HAP-1 (cell line): ENCODE results near the gene CAPN14.

Source experiments
- DNase-seq, 2 experiments: peaks; one replicate each; pipeline ENCODE4 v3.0.0-alpha.2; 2016 to 2020; ENCODE audit warnings: low spot score in 2 of 2
- H3K27me3 ChIP-seq: fragments of 250-450 bp; sonication (Bioruptor Pico); 2 replicates; pipeline ENCODE4 v1.5.1; 2020; ENCODE audit warnings: low read depth, mild to moderate bottlenecking, moderate library complexity
- H3K36me3 ChIP-seq: fragments of 250-450 bp; sonication (Bioruptor Pico); replicated peaks from 2 replicates; pipeline ENCODE4 v1.5.1; 2020; ENCODE audit warnings: mild to moderate bottlenecking
- H3K4me1 ChIP-seq: fragments of 250-450 bp; sonication (Bioruptor Pico); 2 replicates; pipeline ENCODE4 v1.5.1; 2020; ENCODE audit warnings: mild to moderate bottlenecking
- H3K4me3 ChIP-seq: fragments of 250-450 bp; sonication (Bioruptor Pico); 2 replicates; pipeline ENCODE4 v1.5.1; 2020; ENCODE audit warnings: mild to moderate bottlenecking, moderate library complexity
- H3K9me3 ChIP-seq: fragments of 250-450 bp; sonication (Bioruptor Pico); 2 replicates; pipeline ENCODE4 v1.5.1; 2020; ENCODE audit warnings: mild to moderate bottlenecking, moderate library complexity
- in situ Hi-C: fragments of 300-500 bp; cut with MboI; formaldehyde crosslinking; loops from 3 replicates; pipeline ENCODE4 v1.14.3; 2020; ENCODE audit warnings: low sequenced_read_pairs, inconsistent platforms, mixed read lengths

The CAPN14 gene

DNA sequence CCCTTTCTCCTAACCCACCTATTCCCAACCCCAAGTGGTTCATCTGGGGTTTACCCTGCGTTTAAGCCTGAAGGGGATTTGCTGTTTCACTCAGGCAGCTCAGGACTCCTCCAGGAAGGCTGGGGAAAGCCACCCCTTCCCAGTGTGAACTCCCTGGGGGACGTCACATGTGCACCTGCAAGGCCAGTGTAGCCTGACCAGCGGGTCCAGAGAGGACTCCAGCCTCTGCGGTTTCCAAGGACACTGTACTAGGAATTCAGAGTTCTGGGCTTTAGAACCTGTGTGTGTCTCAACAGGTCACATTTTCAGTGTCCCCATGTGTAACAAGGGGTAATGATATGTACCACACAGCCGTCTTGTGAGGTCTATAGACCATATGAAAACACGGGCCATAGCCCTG lies 34.5 kb upstream of the CAPN14 start:
- H3K4me3 ChIP-seq: no peak overlapping the region
- H3K9me3 ChIP-seq: no peaks in the 10 kb centered on the region
- H3K36me3 ChIP-seq: no peaks in the 10 kb centered on the region
- in situ Hi-C loops: no loop called here
- H3K27me3 ChIP-seq: no peaks in the 10 kb centered on the region
- H3K4me1 ChIP-seq: no peaks in the 10 kb centered on the region
- no peak for DNase-seq

DNA sequence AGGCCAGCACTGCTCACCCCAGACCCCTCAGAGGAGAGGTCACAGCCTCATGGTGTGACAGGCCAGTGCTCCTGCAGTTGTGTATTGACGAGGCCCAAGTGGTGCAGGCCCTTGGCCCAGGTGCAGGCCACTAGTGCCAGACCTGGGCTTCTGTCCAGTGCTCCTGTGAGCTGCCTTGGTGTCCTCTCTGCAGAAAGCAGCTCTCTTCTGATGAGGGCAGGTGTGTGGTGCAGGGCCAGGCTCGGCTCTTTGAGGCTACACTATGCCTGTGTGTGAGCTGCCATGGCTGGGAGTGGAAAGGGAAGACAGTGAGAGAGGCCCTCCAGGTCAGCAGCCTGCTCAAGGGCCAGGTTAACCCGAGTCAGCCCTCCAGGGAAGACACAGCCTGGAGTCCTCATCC lies 33.7 kb upstream of the CAPN14 start:
- DNase-seq: no peak
- Histone ChIP-seq H3K9me3 (no peaks in the 10 kb centered on the region), H3K4me1 (no peaks in the 10 kb centered on the region), H3K36me3 (no peaks in the 10 kb centered on the region), H3K4me3 (no peak overlapping the region), H3K27me3 (no peaks in the 10 kb centered on the region)
- in situ Hi-C loops: no loop called here

DNA sequence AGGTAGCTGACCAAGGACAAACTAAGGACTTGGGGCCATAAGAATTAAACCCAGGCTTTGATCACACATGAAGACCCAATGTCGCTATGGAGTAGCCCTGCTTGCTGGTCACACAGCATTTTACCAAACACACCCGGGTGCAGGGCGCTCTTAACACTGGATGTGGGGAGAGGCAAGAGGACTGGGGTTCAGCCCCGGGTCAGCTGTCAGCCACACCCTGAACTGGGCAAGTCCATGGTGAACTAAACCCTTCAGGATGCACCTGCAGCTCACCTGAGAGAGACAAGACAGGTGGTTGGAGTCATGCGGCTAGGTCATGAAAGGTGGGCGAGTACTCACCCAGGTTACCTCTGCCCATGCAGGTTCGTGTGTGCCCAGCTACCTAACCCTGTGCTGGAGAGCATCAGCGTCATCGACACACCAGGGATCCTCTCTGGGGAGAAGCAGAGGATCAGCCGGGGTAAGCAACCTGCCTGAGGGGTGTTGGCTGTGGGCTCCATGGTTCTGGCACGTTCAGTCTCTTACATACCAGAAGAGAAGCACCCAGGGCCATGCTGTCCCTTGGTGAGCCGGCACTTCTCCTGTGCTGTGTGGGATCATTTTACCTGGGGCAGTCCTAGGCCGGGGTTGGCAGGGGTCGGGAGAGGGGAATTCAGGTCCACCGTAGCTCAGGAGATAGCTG lies 31.8 kb upstream of the CAPN14 start:
- no peaks in the 10 kb centered on the region for H3K9me3 ChIP-seq
- in situ Hi-C loops: no loop called here
- H3K36me3 ChIP-seq: no peaks in the 10 kb centered on the region
- H3K27me3 ChIP-seq: no peaks in the 10 kb centered on the region
- no peak for DNase-seq
- H3K4me1 ChIP-seq: no peaks in the 10 kb centered on the region
- H3K4me3 ChIP-seq: no peak overlapping the region

DNA sequence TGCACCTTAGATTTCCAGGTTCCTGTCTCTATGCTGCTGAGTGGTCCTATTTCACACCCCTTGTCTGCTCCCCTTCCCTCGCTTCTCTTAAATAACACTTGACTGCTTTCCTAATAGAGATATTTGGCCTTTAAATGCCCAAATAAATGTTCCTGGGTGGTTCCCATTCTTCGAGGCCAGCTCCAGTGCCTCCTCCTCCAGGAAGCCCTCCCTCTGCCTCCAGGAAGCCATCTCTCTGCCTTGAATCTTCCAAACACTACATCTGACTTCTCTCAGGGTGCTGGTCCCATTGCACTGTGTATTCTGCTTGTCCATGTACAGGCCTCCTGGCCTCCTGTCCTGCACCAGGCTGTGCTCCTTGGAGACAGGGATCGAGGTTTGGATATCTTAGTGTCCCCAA lies 30.8 kb upstream of the CAPN14 start:
- no peaks in the 10 kb centered on the region for H3K36me3 ChIP-seq
- in situ Hi-C loops: no loop called here
- no peaks in the 10 kb centered on the region for H3K9me3 ChIP-seq
- no peaks in the 10 kb centered on the region for H3K4me1 ChIP-seq
- H3K27me3 ChIP-seq: no peaks in the 10 kb centered on the region
- no peak for DNase-seq
- H3K4me3 ChIP-seq: no peak overlapping the region

DNA sequence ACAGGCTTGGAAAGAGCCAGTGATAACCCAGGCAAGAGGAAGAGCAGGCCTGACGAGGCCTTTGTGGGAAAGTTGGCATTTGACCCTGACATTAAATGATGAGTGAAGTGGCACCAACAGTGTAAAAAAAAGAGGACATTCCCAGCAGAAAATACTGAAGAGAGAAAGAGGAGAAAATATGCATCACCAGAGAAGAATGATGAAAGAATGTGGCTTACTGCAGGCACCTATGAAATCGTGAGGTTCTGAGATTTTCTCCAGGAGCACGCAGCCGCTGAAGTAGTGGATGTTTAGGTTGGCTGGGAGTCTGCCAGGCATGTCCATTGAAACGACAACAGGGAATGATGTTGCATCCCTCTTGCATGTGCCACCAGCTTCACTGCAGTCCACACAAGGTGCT lies 30.4 kb upstream of the CAPN14 start:
- H3K36me3 ChIP-seq: no peaks in the 10 kb centered on the region
- no peaks in the 10 kb centered on the region for H3K27me3 ChIP-seq
- H3K9me3 ChIP-seq: no peaks in the 10 kb centered on the region
- no peak for DNase-seq
- in situ Hi-C loops: no loop called here
- H3K4me1 ChIP-seq: no peaks in the 10 kb centered on the region
- no peak overlapping the region for H3K4me3 ChIP-seq

DNA sequence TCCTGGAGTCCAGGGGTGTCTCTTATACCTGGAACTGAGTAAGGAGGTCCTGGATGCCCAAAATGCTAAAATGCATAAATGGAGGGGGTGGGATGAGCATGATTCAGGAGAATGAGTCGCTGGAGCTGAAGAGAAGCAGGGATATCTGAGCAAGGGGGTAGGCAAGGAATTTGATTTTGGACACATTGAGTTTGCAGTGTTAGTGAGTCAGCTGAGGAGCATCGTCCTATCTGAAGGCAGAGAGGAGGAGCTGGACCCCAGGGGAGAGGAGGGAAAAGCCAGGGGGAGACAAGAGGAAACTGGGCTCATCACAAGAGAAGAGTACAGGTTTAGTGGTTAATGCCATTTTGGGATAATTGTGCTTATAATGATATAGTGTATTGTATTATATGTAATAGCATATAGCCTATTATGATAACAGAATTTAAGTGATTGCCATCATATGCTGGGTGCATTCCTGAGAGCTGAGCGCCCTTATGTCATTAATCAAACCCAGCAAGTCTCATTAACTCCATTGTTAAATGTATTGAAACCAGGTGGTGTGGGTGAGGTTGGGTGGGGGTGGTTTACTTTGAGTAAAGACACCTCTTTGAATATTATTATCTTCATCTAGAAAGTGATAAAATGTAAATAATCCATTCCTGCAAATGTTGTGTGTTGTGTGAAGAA lies 29.0 kb upstream of the CAPN14 start:
- no peaks in the 10 kb centered on the region for H3K36me3 ChIP-seq

DNA sequence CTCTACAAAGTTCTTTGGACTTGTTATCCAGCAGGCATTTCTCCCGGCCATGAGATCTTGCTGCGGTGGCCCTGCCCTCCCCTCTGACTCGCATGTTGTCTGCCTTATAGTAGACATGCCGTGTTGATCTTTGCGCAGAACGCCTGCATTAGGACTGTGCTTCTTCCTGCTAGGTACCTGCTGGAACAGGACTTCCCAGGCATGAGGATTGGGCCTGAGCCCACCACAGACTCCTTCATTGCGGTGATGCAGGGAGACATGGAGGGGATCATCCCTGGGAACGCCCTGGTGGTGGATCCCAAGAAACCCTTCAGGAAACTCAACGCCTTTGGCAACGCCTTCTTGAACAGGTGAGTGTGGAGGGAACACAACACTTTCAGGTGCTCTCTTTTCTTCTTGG lies 26.8 kb upstream of the CAPN14 start:
- Histone ChIP-seq H3K36me3 (no peaks in the 10 kb centered on the region), H3K4me3 (no peak overlapping the region), H3K4me1 (no peaks in the 10 kb centered on the region), H3K27me3 (no peaks in the 10 kb centered on the region), H3K9me3 (no peaks in the 10 kb centered on the region)
- DNase-seq: no peak
- in situ Hi-C loops: no loop called here

More for the DNA sequence above, 29.0 kb upstream of the CAPN14 start:
- no peak for DNase-seq
- in situ Hi-C loops: no loop called here
- H3K4me1 ChIP-seq: no peaks in the 10 kb centered on the region
- H3K27me3 ChIP-seq: no peaks in the 10 kb centered on the region
- no peaks in the 10 kb centered on the region for H3K9me3 ChIP-seq
- H3K4me3 ChIP-seq: no peak overlapping the region

DNA sequence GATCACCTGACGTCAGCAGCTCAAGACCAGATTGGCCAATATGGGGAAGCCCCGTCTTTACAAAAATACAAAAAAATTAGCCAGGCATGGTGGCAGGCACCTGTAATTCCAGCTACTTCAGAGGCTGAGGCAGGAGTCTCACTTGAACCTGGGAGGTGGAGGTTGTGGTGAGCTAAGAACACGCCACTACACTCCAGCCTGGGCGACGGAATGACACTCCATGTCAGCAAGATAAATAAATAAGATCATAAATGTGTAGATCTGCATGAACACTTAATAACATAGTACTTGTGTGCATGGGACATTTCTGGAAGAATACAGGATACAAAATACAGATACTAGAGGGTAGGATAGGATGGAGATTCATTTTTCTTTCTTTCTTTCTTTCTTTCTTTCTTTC lies 25.7 kb upstream of the CAPN14 start:
- H3K4me1 ChIP-seq: no peaks in the 10 kb centered on the region
- H3K27me3 ChIP-seq: no peaks in the 10 kb centered on the region
- no peak for DNase-seq
- in situ Hi-C loops: no loop called here
- H3K4me3 ChIP-seq: no peak overlapping the region
- H3K36me3 ChIP-seq: no peaks in the 10 kb centered on the region
- H3K9me3 ChIP-seq: no peaks in the 10 kb centered on the region

DNA sequence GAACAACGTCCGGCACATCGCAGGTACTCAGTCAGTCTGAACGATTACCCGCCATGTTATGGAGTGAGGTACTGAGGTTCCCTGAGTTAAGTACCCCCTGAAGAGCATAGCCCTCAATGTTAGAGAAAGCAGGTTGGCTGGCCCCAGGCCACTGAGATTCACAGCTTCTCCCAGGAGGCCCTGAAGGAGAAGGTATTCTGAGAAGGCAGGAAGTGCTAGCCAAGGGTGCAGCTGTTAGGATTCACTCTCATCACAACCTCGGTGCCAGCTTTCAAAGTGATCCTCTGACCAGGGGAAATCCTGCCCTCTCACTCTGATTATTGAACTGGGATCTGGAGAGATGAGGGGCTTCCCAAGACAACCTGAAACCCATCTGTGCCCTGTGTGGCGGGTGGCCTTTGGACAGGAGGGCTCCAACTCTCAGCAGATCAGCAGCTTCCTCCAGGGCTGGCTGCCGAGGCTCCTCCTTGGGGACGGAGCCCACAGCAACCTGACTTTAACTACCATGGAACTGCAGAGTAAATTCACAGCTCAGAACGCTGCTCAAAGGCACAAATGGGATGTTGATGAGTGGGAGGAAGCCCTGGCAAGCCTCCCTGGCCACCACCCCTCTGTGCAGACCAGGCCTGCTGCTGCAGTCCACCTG lies 24.4 kb upstream of the CAPN14 start:
- in situ Hi-C loops: no loop called here
- Histone ChIP-seq H3K36me3 (no peaks in the 10 kb centered on the region), H3K9me3 (no peaks in the 10 kb centered on the region), H3K4me1 (no peaks in the 10 kb centered on the region), H3K27me3 (no peaks in the 10 kb centered on the region), H3K4me3 (no peak overlapping the region)
- no peak for DNase-seq

DNA sequence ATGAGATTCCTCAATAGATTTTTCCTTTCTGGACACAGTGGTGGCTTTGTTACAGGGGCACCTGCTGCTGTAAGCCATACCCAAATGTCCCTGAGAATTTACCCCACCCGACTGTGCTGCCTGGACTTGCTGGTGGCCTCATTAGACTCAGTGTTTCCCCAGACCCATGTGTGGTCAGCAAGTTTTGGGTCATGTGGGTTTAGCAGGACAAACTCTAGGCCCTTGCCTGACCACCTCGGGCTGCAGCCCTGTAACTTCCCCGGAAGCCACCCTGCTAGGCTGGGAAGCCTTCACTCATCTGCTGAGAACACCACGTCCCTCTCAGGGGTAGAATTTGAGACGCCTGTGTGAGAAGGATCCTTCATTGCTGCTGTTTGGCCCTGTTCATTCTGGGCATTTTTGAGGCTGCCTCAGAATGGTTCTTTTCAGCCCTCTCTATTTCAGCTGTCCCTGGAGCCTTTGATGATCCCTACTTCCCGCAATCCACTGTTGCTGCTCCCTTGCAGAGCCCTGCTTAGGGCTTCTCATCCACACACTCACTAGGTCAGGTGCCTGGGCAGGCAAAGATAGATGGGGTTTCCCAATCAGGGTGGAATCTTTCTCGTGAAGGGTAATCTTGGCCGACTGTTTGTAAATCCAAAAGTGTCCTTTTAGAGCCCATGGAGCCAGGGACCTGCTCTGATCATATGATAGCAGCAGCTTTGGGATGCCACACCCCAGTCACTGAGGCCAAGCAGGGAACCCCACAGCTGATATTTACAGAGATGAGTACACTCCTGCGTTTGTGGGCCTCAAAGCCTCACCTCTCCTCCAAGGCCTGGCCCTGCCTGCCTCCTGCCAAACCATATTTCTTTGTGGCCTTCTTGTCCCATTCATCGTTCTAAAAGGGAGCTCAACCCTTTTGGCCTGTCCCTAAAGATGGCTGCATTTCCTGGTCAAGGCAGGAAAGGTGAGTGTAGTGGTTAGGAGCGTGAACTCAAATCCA lies 23.4 kb upstream of the CAPN14 start:
- Histone ChIP-seq H3K4me3 (no peak overlapping the region), H3K4me1 (no peaks in the 10 kb centered on the region), H3K27me3 (no peaks in the 10 kb centered on the region), H3K36me3 (no peaks in the 10 kb centered on the region), H3K9me3 (no peaks in the 10 kb centered on the region)
- in situ Hi-C loops: no loop called here
- DNase-seq: no peak

DNA sequence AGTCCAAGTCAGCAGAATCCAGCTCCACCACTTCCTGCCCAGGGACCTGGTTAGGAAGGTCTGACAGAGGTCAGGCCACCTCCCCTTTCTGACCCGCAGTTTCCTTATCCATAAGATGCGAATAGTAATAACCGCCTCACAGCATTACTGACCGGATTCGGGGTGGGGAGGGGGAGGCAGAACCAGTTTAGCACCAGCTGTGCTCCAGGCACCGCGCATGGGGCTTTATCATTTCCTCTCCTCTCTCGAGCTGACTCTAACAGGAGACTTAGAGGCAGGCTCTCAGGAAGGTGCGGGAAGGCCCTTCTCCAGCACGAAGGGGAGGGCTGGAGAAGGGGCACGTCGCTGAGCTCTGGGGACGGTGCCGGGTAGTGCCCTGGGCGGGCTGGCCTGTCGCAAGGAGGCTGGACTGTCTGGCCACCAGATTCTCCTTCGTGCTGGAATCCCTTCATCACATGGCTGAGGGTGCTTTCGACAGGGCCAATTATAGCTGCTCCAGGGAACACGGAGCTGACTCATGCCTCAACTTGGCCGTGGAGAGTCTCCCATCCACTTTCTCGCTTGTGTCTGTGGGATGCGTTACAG lies 22.4 kb upstream of the CAPN14 start:
- Histone ChIP-seq H3K9me3 (no peaks in the 10 kb centered on the region), H3K4me1 (no peaks in the 10 kb centered on the region), H3K36me3 (no peaks in the 10 kb centered on the region), H3K4me3 (no peak overlapping the region), H3K27me3 (no peaks in the 10 kb centered on the region)
- in situ Hi-C loops: no loop called here
- DNase-seq: no peak

DNA sequence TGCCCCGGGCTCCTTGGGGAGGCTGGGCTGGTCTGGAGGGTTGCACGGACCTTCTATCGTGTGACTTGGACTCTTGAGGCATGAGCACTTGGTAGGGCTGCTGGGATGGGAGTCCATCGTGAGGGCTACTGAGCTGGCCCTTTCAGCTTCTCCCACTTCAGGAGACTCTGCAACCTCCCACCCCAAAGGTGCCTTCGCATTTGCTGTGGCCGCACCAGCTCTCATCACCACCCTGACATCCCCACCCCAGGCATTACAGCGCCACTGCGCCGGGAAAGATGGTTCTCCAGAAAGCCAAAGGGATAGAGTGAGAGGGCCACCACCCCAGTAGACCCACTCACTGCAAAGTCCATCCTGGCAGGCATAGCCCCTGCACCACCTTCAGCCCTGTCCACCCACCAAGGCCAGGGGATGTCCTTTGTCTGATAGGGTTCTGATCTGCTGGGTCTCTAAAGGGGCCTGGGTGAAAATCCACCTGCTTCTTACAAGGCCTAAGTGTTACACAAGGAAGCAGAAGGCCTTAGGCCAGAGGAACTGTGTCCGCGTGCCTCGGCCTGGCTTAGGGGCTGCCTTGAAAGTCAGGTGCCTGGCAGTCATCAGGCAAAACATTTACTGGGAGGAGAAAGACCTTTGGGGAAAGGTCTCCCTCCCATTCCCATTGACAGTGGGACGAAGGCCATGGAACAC lies 21.7 kb upstream of the CAPN14 start:
- in situ Hi-C loops: no loop called here
- Histone ChIP-seq H3K27me3 (no peaks in the 10 kb centered on the region), H3K4me1 (no peaks in the 10 kb centered on the region), H3K4me3 (no peak overlapping the region), H3K9me3 (no peaks in the 10 kb centered on the region), H3K36me3 (no peaks in the 10 kb centered on the region)
- DNase-seq: no peak
